OCI-LY7 (cell line): ENCODE results near the gene CHST13. TPM values are rescaled to one million over a fixed set of nuclear protein-coding genes. Genes with fewer than 3 reads are reported as not detected.

Experiments used
- BruUV-seq: library from RNA; stranded (reverse); fragments of 400-500 nt; replicated peaks from 2 replicates; lab custom pipeline; 2021; lab: Mats Ljungman, UMichigan
- CTCF ChIA-PET: fragments of 300-600 bp; sonication (Branson Sonifier 250); formaldehyde crosslinking; loops from one replicate; lab custom pipeline; 2022; ENCODE audit warnings: antibody characterized with exemption; ENCODE audit not compliant: unreplicated experiment; lab: Charles Lee
- POLR2A ChIA-PET: fragments of 300-600 bp; sonication (Branson Sonifier 250); formaldehyde crosslinking; loops from one replicate; lab custom pipeline; 2022; ENCODE audit warnings: antibody characterized with exemption; lab: Charles Lee
- DNase-seq: peaks from one replicate; pipeline ENCODE4 v3.0.0-alpha.2; 2015; ENCODE audit warnings: low spot score
- H2AFZ ChIP-seq: fragments of 200-600 bp; sonication (generic), shearing (Covaris generic); 2 replicates; pipeline ENCODE4 v1.6.1; 2014; ENCODE audit warnings: mild to moderate bottlenecking, antibody characterized with exemption, low read length, moderate library complexity
- H3K27ac ChIP-seq: fragments of 200-600 bp; sonication (generic); 2 replicates; pipeline ENCODE4 v1.5.1; 2014; ENCODE audit warnings: mixed run types, low read depth, mild to moderate bottlenecking, moderate library complexity, low read length, inconsistent platforms; ENCODE audit not compliant: poor library complexity, severe bottlenecking
- H3K36me3 ChIP-seq: fragments of 200-600 bp; sonication (generic); 2 replicates; pipeline ENCODE4 v1.6.1; 2014; ENCODE audit warnings: mild to moderate bottlenecking, antibody characterized with exemption, low read length, moderate library complexity, mixed read lengths; ENCODE audit not compliant: insufficient read depth
- H3K4me1 ChIP-seq: fragments of 200-600 bp; sonication (generic); 2 replicates; pipeline ENCODE4 v1.5.1; 2014; ENCODE audit warnings: mild to moderate bottlenecking, low read length; ENCODE audit not compliant: insufficient read depth, poor library complexity, severe bottlenecking
- H3K4me2 ChIP-seq: fragments of 200-600 bp; sonication (generic); 2 replicates; pipeline ENCODE4 v1.6.1; 2014; ENCODE audit warnings: mild to moderate bottlenecking, low read length
- H3K4me3 ChIP-seq: fragments of 200-600 bp; sonication (generic); 2 replicates; pipeline ENCODE4 v1.5.1; 2014; ENCODE audit warnings: mild to moderate bottlenecking, low read depth, low read length; ENCODE audit not compliant: poor library complexity, severe bottlenecking
- H3K79me2 ChIP-seq: fragments of 200-600 bp; sonication (generic); 2 replicates; pipeline ENCODE4 v1.6.1; 2016; ENCODE audit warnings: low read depth, mild to moderate bottlenecking, low read length, moderate library complexity, mixed read lengths; ENCODE audit not compliant: insufficient read depth
- H3K9me2 ChIP-seq: fragments of 200-600 bp; sonication (generic); 2 replicates; pipeline ENCODE4 v1.6.1; 2016; ENCODE audit warnings: mild to moderate bottlenecking, low read length, mixed read lengths; ENCODE audit not compliant: insufficient read depth
- H3K9me3 ChIP-seq: fragments of 200-600 bp; sonication (generic); 2 replicates; pipeline ENCODE4 v1.6.1; 2014; ENCODE audit warnings: mild to moderate bottlenecking, mixed run types, low read length, mixed read lengths
- H4K20me1 ChIP-seq: fragments of 200-600 bp; sonication (generic); 2 replicates; pipeline ENCODE4 v1.6.1; 2014; ENCODE audit warnings: mild to moderate bottlenecking, antibody characterized with exemption, low read length, moderate library complexity, mixed read lengths; ENCODE audit not compliant: insufficient read depth
- CTCF ChIP-seq: fragments of 200-600 bp; sonication (generic); conservative IDR thresholded peaks from 2 replicates; pipeline ENCODE4 v1.5.1; 2014; ENCODE audit warnings: mild to moderate bottlenecking, antibody characterized with exemption, low read length, moderate library complexity, mixed read lengths
- EZH2phosphoT487 ChIP-seq: fragments of 200-600 bp; sonication (generic); IDR thresholded peaks from 2 replicates; pipeline ENCODE4 v1.6.1; 2018; ENCODE audit warnings: low read depth, borderline replicate concordance, mild to moderate bottlenecking, mixed run types, antibody characterized with exemption, low read length, moderate library complexity, mixed read lengths
- intact Hi-C: fragments of 100-400 bp; cut with micrococcal nuclease; formaldehyde crosslinking; loops from one replicate; pipeline ENCODE4 v1.10.0; 2022; ENCODE audit not compliant: unreplicated experiment
- total RNA-seq, 2 experiments: library from RNA; depleted of rRNA in 1 of 2; stranded (reverse); fragments of >200 nt in 1 of 2; shearing (Covaris generic) in 1 of 2; gene quantifications; 2 replicates each; pipeline ENCODE4 v1.2.3, GENCODE V29; 2014 to 2022

Gene CHST13
- total RNA-seq, 2 experiments from 2014 or later = not detected

DNA sequence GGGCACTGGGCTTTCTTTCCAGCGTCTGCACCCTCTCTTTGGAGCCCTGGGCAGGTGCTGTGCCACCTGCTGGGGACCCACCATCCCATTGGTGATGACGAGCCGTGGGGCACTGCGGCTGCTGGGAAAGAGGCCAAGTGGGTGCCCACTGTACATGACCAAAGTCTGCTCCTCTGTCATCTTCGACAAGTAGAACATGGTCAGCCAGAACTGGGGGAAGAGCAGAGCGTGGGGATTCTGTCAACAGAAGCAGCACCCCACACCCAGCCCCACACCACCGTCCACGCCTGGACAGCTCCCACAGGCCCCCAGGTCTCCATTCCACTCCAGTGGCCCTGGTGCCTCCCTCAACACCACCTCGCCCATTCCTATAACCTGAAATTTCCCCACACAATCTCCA, 16.1 kb upstream of the CHST13 start:
- Histone ChIP-seq H4K20me1 (no peaks in the 10 kb centered on the region), H3K9me3 (no peaks in the 10 kb centered on the region), H3K36me3 (no peaks in the 10 kb centered on the region), H3K4me3 (no peak overlapping the region), H2AFZ (no peak overlapping the region), H3K4me1 (no peaks in the 10 kb centered on the region), H3K79me2 (no peaks in the 10 kb centered on the region), H3K27ac (no peak overlapping the region), H3K4me2 (no peak overlapping the region), H3K9me2 (no peaks in the 10 kb centered on the region)
- TF ChIP-seq CTCF = no peak
- TF ChIP-seq EZH2phosphoT487 = no peak
- CTCF ChIA-PET = no interaction called here
- POLR2A ChIA-PET = no interaction called here
- no TSS peak for BruUV-seq
- DNase-seq = no peak
- intact Hi-C loops = no loop called here

GRCh38 chr3:126508564-126508964, 15.4 kb upstream of the CHST13 start:
- Histone ChIP-seq H3K4me1 (no peaks in the 10 kb centered on the region), H3K4me3 (no peak overlapping the region), H3K4me2 (no peak overlapping the region), H4K20me1 (no peaks in the 10 kb centered on the region), H3K9me2 (no peaks in the 10 kb centered on the region), H2AFZ (no peak overlapping the region), H3K36me3 (no peaks in the 10 kb centered on the region), H3K79me2 (no peaks in the 10 kb centered on the region), H3K27ac (no peak overlapping the region), H3K9me3 (no peaks in the 10 kb centered on the region)
- intact Hi-C loops = no loop called here
- ChIA-PET CTCF (no interaction called here), POLR2A (no interaction called here)
- no peak for TF ChIP-seq EZH2phosphoT487
- TF ChIP-seq CTCF = no peak
- no TSS peak for BruUV-seq
- no peak for DNase-seq

- Histone ChIP-seq H3K4me2 (no peak overlapping the region), H3K79me2 (no peaks in the 10 kb centered on the region), H3K9me2 (no peaks in the 10 kb centered on the region), H3K27ac (no peak overlapping the region), H3K4me1 (no peaks in the 10 kb centered on the region), H2AFZ (no peak overlapping the region), H3K9me3 (no peaks in the 10 kb centered on the region), H3K36me3 (no peaks in the 10 kb centered on the region), H3K4me3 (no peak overlapping the region), H4K20me1 (no peaks in the 10 kb centered on the region)
- CTCF ChIA-PET = no interaction called here
- no peak for TF ChIP-seq EZH2phosphoT487
- TF ChIP-seq CTCF = no peak
- POLR2A ChIA-PET = no interaction called here
- intact Hi-C loops = no loop called here
- DNase-seq = no peak
- BruUV-seq = no TSS peak
These were observed 14.2 kb upstream of the CHST13 start for GRCh38 chr3:126509597-126510307.
